ENCODE measurements around the gene MUC5B.
A peak's percentile ranks its signal among the peaks of the same experiment; 100 is the strongest.

Gene MUC5B

DNA sequence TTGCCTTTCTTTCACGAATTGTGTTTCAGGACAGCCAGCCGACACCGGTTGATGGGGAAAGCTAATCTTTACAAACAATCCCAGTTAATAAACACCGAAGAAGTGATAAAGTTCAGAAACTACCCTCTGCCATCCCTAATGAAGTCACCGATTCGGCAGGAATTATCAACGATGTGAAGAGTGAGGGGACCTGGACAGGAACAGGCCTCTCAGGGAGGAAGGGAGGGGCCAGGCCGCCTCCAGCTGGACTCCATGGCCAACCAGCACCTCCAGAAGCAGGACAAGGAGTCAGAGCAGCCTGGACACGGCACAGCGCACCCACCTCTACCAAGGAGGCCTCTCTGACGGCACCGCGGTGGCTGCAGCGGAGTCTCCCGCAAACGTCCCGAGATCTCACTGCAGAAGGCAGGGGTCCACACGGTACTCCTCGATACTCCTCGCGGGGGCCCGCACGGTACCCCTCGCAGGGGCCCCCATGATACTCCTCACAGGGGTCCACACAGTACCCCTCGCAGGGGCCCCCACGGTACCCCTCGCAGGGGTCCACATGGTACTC, 82.7 kb downstream of the MUC5B start:
- no peak for DNase-seq
- H3K36me3 Mint-ChIP-seq (ENCODE audit: low read depth) = peaks cover 53% of the 10 kb centered on the region

DNA sequence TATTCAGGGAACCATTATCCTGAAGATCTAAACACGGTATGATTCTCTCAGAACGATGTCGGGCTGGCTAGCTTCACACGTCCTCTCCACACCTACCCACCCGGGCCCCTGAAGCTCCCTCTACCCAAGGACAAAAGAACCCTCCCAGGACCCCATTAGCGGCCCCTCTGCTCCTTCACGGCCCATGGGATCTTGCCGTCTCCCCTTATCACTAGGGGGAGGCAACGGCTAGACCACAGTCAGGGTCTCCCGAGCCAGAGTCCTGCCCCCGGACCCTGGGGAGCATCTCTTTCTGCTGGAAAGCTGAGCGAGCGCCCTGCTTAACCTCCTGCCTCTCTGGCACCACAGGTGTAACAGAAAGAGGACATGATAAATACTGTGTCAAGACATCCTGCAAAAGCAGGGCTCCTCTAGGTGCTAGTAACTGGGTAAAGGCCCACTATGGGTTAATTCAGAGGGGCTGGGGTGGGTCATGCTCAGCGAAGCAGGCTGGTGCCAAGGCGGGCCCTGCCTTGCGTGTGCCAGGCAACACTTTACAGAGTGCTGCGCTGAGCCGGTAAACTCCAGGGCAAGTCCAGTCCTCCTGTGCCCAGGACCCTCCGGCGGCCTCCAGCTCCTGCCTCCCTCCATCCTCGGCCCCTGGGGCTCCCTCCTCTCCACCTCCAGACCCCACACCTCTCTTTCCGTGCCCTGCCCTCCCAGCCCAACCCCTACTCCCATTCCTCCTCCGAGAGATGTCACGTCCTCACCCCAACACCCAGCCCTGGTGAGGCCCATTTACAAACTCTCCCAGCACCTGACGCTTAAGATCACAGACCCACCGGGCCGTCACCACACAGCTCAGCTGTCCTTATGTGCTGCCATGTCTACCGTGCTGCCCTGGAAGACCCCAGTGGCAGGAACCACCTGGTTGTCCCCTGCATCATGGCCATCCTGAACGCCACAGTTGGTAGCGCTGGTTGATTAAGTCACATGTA, 83.6 kb downstream of the MUC5B start:
- peak overlapping the region; percentile 29 for H3K4me3 Mint-ChIP-seq
- peaks cover 54% of the 10 kb centered on the region for H3K36me3 Mint-ChIP-seq (ENCODE audit: low read depth)
- peaks cover 2% of the 10 kb centered on the region for H3K9me3 Mint-ChIP-seq
- H3K27ac Mint-ChIP-seq = peak overlapping the region; percentile 31
- no peak for DNase-seq
- no peaks in the 10 kb centered on the region for H3K27me3 Mint-ChIP-seq
- H3K4me1 Mint-ChIP-seq (ENCODE audit: low read depth) = peaks cover 68% of the 10 kb centered on the region

More for the DNA sequence above, 82.7 kb downstream of the MUC5B start:
- Mint-ChIP-seq H3K4me1 (ENCODE audit: low read depth) (peaks cover 60% of the 10 kb centered on the region), H3K27ac (no peak overlapping the region), H3K9me3 (no peaks in the 10 kb centered on the region), H3K27me3 (no peaks in the 10 kb centered on the region), H3K4me3 (no peak overlapping the region)

GRCh38 chr11:1307163-1307870, 84.5 kb downstream of the MUC5B start:
- Mint-ChIP-seq H3K36me3 (ENCODE audit: low read depth) (peaks cover 54% of the 10 kb centered on the region), H3K4me1 (ENCODE audit: low read depth) (peaks cover 69% of the 10 kb centered on the region), H3K9me3 (peaks cover 2% of the 10 kb centered on the region), H3K27ac (peak overlapping the region; percentile 64), H3K4me3 (peak overlapping the region; percentile 77), H3K27me3 (no peaks in the 10 kb centered on the region)
- DNase-seq = no peak

GRCh38 chr11:1307998-1308742, 85.3 kb downstream of the MUC5B start:
- Mint-ChIP-seq H3K27me3 (no peaks in the 10 kb centered on the region), H3K4me1 (ENCODE audit: low read depth) (peaks cover 62% of the 10 kb centered on the region), H3K9me3 (peaks cover 2% of the 10 kb centered on the region), H3K4me3 (peak overlapping the region; percentile 77), H3K27ac (peak overlapping the region; percentile 64), H3K36me3 (ENCODE audit: low read depth) (peaks cover 47% of the 10 kb centered on the region)
- no peak for DNase-seq

GRCh38 chr11:1308743-1309497, 86.1 kb downstream of the MUC5B start:
- Mint-ChIP-seq H3K27ac (peak overlapping the region; percentile 64), H3K36me3 (ENCODE audit: low read depth) (peaks cover 43% of the 10 kb centered on the region), H3K27me3 (no peaks in the 10 kb centered on the region), H3K4me3 (peak overlapping the region; percentile 77), H3K9me3 (peaks cover 2% of the 10 kb centered on the region), H3K4me1 (ENCODE audit: low read depth) (peaks cover 59% of the 10 kb centered on the region)
- DNase-seq = no peak

DNA sequence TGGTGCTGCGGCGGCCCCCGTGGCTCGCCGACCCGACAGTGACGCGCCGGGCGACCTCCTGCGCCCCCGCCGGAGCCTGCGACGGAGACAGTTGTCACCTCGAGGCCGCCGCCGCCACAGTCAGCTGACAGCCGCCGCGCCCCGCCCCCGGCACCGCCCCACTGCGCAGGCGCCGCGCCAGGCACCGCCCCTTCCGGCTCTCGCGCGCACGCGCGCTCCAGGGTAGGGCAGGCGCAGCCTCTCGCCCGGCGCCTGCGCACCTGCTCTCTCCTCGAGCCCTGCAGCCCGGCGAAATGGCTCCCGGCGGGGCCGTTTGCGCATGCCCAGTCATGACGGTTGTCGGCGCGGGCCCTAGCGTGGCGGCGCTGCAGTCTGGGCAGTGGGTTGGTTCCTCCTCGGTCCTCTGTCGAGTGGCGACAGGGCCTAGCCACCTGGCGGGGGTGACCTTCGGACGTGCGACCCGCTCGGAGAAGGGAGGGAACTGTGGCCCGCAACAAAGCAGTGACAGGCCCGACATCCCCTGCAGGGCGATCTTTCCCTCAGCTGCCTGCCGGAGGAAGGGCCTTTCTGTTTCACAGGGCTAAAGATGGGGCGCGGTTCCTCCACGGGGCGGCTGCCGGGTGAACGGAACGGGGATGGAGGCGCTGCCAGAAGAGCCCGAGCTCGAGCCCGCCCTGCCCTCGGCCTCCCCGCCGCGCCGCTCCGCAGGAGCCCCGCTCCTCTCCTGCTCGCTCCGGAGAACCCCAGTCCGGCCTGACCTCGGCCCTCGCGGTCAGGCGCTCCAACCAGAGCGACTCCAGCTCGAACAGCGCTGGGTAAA, 86.8 kb downstream of the MUC5B start, which contains the start of gene TOLLIP:
TOLLIP (minus strand) TSS at position 135 of the 820 bp plus-strand sequence; CDS start at position 1, 134 bp downstream.
- H3K4me3 Mint-ChIP-seq = peak within 1 kb of the TSS; percentile 81
- H3K9me3 Mint-ChIP-seq = peaks cover 2% of the 10 kb centered on the region
- peaks cover 36% of the 10 kb centered on the region for H3K36me3 Mint-ChIP-seq (ENCODE audit: low read depth)
- H3K27me3 Mint-ChIP-seq = no peaks in the 10 kb centered on the region
- H3K27ac Mint-ChIP-seq = peak within 1 kb of the TSS; percentile 92
- peak; percentile 99 for DNase-seq
- H3K4me1 Mint-ChIP-seq (ENCODE audit: low read depth) = peaks cover 54% of the 10 kb centered on the region

- no peak for DNase-seq
- peaks cover 30% of the 10 kb centered on the region for H3K36me3 Mint-ChIP-seq (ENCODE audit: low read depth)
- H3K4me1 Mint-ChIP-seq (ENCODE audit: low read depth) = peaks cover 48% of the 10 kb centered on the region
- H3K27ac Mint-ChIP-seq = peak overlapping the region; percentile 92
- peaks cover 2% of the 10 kb centered on the region for H3K9me3 Mint-ChIP-seq
- H3K4me3 Mint-ChIP-seq = peak overlapping the region; percentile 81
- H3K27me3 Mint-ChIP-seq = peaks cover 1% of the 10 kb centered on the region
Measured at GRCh38 chr11:1310318-1310687, 87.4 kb downstream of the MUC5B start.

DNA sequence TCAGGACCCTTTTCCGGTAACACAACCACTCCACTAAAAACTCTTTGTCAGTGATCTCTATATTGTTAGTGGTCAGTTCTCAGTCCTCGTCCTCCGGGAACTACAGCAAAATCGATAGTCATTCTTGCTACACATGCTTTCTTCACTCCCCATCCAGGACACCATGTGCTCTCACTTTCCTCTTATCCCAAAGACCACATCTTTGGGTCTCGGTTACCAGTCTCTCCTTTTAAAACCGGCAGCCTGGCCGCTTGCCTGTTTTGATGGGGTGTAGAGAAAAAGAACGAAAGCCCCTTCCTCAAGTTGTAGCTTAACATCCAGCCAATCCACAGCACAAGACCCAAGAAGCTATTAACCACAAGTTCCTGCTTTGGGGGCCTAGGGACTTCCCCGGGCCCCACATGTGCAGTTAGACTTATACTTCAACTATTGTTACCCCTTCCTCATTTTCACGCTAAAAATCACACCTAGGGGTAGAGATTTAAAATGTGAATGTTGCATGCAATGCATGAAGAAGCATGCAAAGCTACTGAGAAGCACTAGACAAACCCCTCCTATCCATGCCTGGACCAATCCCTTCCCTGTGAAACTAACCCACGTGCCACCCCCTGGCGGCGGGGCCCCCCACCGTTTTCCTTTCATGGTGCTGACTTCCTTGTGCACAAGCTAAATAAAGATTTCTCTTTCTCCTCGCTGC, 88.1 kb downstream of the MUC5B start:
- peak overlapping the region; percentile 92 for H3K27ac Mint-ChIP-seq
- peak; percentile 75 for DNase-seq
- H3K36me3 Mint-ChIP-seq (ENCODE audit: low read depth) = peaks cover 24% of the 10 kb centered on the region
- H3K27me3 Mint-ChIP-seq = peaks cover 2% of the 10 kb centered on the region
- peak overlapping the region; percentile 81 for H3K4me3 Mint-ChIP-seq
- peaks cover 2% of the 10 kb centered on the region for H3K9me3 Mint-ChIP-seq
- peaks cover 43% of the 10 kb centered on the region for H3K4me1 Mint-ChIP-seq (ENCODE audit: low read depth)

All from activated T-cell treated with anti-CD3 and anti-CD28 coated beads, Interleukin-2, amount 50 U/mL, for 24 hours (primary cell).